Suprapubic skin (tissue), 4 donors: ENCODE data around the gene AMOTL2.

ENCODE experiments used
- POLR2A ChIP-seq, 2 donors: fragments of 450-650 bp; IDR thresholded peaks; one replicate each; pipeline ENCODE4 v1.6.1; 2017; ENCODE audit warnings: antibody characterized with exemption in 2 of 2, mild to moderate bottlenecking in 2 of 2, moderate library complexity in 2 of 2
- POLR2AphosphoS5 ChIP-seq, 3 donors: sonication (generic); formaldehyde crosslinking; IDR thresholded peaks; one replicate each; pipeline ENCODE4 v1.6.1; 2017; ENCODE audit warnings: antibody characterized with exemption in 3 of 3
- TF ChIP-seq, protein P1 (sequence below), 2 donors: fragments of 200-600 bp in 1 of 2; fragments of 450-650 bp in 1 of 2; sonication (generic) in 1 of 2; IDR thresholded peaks; one replicate each; pipeline ENCODE4 v1.5.1; 2016 to 2019; ENCODE audit warnings: antibody characterized with exemption in 2 of 2, mild to moderate bottlenecking in 1 of 2, moderate library complexity in 1 of 2

GRCh38 chr3:134320749-134321148 lies 53.5 kb downstream of the AMOTL2 start:
- TF ChIP-seq POLR2A (IDR thresholded peaks at IDR 0.05) (no peak), POLR2AphosphoS5 (IDR thresholded peaks at IDR 0.05) (no peak)
- TF ChIP-seq, protein P1, sequence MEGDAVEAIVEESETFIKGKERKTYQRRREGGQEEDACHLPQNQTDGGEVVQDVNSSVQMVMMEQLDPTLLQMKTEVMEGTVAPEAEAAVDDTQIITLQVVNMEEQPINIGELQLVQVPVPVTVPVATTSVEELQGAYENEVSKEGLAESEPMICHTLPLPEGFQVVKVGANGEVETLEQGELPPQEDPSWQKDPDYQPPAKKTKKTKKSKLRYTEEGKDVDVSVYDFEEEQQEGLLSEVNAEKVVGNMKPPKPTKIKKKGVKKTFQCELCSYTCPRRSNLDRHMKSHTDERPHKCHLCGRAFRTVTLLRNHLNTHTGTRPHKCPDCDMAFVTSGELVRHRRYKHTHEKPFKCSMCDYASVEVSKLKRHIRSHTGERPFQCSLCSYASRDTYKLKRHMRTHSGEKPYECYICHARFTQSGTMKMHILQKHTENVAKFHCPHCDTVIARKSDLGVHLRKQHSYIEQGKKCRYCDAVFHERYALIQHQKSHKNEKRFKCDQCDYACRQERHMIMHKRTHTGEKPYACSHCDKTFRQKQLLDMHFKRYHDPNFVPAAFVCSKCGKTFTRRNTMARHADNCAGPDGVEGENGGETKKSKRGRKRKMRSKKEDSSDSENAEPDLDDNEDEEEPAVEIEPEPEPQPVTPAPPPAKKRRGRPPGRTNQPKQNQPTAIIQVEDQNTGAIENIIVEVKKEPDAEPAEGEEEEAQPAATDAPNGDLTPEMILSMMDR (IDR thresholded peaks at IDR 0.05): no peak
